GM12878 (cell line): ENCODE data around the gene LHFPL2. TPM values are rescaled to one million over a fixed set of nuclear protein-coding genes. Genes with fewer than 3 reads are reported as not detected.
A peak's percentile ranks its signal among the peaks of the same experiment; 100 is the strongest.

Experiments
- BCL11A ChIP-seq: IDR thresholded peaks from 2 replicates; pipeline ENCODE4 v1.6.1; 2011; ENCODE audit warnings: low read depth, low read length
- BRCA1 ChIP-seq: IDR thresholded peaks from 2 replicates; pipeline ENCODE4 v1.6.1; 2011; ENCODE audit warnings: low read depth, low read length, improper control_type of control experiment
- CHD2 ChIP-seq: IDR thresholded peaks from 2 replicates; pipeline ENCODE4 v1.6.1; 2011; ENCODE audit warnings: low read depth, low read length, improper control_type of control experiment, borderline replicate concordance
- CREB1 ChIP-seq: IDR thresholded peaks from 2 replicates; pipeline ENCODE4 v1.6.1; 2012; ENCODE audit warnings: low read depth, mild to moderate bottlenecking, inconsistent platforms
- EED ChIP-seq: sonication (generic); IDR thresholded peaks from 2 replicates; pipeline ENCODE4 v1.6.1; 2016; ENCODE audit warnings: antibody characterized with exemption, low read depth
- ETV6 ChIP-seq, 2 experiments: fragments of 450-650 bp in 1 of 2; IDR thresholded peaks in 1 of 2; conservative IDR thresholded peaks in 1 of 2; 2 replicates each; pipeline ENCODE4 v1.6.1; 2014; ENCODE audit warnings: antibody characterized with exemption in 1 of 2, borderline replicate concordance in 1 of 2, low read depth in 1 of 2, mild to moderate bottlenecking in 1 of 2, moderate library complexity in 1 of 2
- HDGF ChIP-seq: fragments of 450-650 bp; IDR thresholded peaks from 2 replicates; pipeline ENCODE4 v1.6.1; 2016; ENCODE audit warnings: antibody characterized with exemption
- MTA2 ChIP-seq: fragments of 450-650 bp; IDR thresholded peaks from 2 replicates; pipeline ENCODE4 v1.6.1; 2016; ENCODE audit warnings: low read depth, mild to moderate bottlenecking, moderate library complexity
- MXI1 ChIP-seq: fragments of 150-350 bp; IDR thresholded peaks from 2 replicates; pipeline ENCODE4 v1.6.1; 2011; ENCODE audit warnings: low read depth, mild to moderate bottlenecking, inconsistent platforms, low read length, improper control_type of control experiment
- PAX5 ChIP-seq: IDR thresholded peaks from 2 replicates; pipeline ENCODE4 v1.6.1; 2011; ENCODE audit warnings: low read depth, low read length, borderline replicate concordance
- RAD21 ChIP-seq: IDR thresholded peaks from 2 replicates; pipeline ENCODE4 v1.6.1; 2011; ENCODE audit warnings: mild to moderate bottlenecking, low read depth, low read length, moderate library complexity; ENCODE audit not compliant: insufficient read depth
- SMAD1 ChIP-seq: fragments of 450-650 bp; IDR thresholded peaks from 2 replicates; pipeline ENCODE4 v1.6.1; 2018; ENCODE audit warnings: mild to moderate bottlenecking, low read depth; ENCODE audit not compliant: partially characterized antibody
- SREBF2 ChIP-seq: IDR thresholded peaks from 2 replicates; pipeline ENCODE4 v1.6.1; 2012; ENCODE audit warnings: mild to moderate bottlenecking, low read length
- YY1 ChIP-seq: IDR thresholded peaks from 2 replicates; pipeline ENCODE4 v1.6.1; 2011; ENCODE audit warnings: low read depth, mild to moderate bottlenecking, low read length
- ZZZ3 ChIP-seq: IDR thresholded peaks from 2 replicates; pipeline ENCODE4 v1.6.1; 2011; ENCODE audit warnings: low read depth; ENCODE audit not compliant: control insufficient read depth, insufficient read length
- polyA plus RNA-seq, 11 experiments: library from polyadenylated mRNA; depleted of rRNA in 4 of 11; unstranded in 6 of 11; stranded (reverse) in 5 of 11; fragments of >200 nt; fragmentation: Nextera tagmentation in 4 of 11; fragmentation: Illumina TruSeq in 1 of 11; extraction: Ambion mirVana in 4 of 11; extraction: Trizol in 1 of 11; gene quantifications; 1 replicate in 1 of 11; 2 replicates in 10 of 11; pipeline versions ENCODE4 v1.2.1 to v1.2.3, GENCODE V29; 2011 to 2016; ENCODE audit warnings: inconsistent platforms in 2 of 11, missing spikeins in 2 of 11, low read depth in 1 of 11
- total RNA-seq, 4 experiments: library from RNA; depleted of rRNA in 3 of 4; stranded (reverse); fragments of >200 nt in 3 of 4; fragmentation: Illumina TruSeq in 1 of 4; extraction: Trizol in 1 of 4; gene quantifications; 2 replicates each; pipeline versions ENCODE4 v1.2.1 to v1.2.3, GENCODE V29; 2013 to 2021
- TF ChIP-seq, protein P1 (sequence below): fragments of 450-650 bp; IDR thresholded peaks from 2 replicates; pipeline ENCODE4 v1.6.1; 2017; ENCODE audit warnings: mild to moderate bottlenecking, moderate library complexity
- TF ChIP-seq, protein P2 (sequence below): fragments of 150-350 bp; IDR thresholded peaks from 2 replicates; pipeline ENCODE4 v1.6.1; 2016; ENCODE audit warnings: low read depth, low read length
- TF ChIP-seq, protein P3 (sequence below): fragments of 450-650 bp; IDR thresholded peaks from 2 replicates; pipeline ENCODE4 v1.6.1; 2017; ENCODE audit warnings: mild to moderate bottlenecking, low read depth, inconsistent platforms; ENCODE audit not compliant: poor library complexity, severe bottlenecking

Gene LHFPL2
- total and polyA plus RNA-seq, 10 of the 15 experiments (the other 5 are each of a cell fraction or from before 2014, with no cell fraction given): 4.1 to 21.8 (median 12.5) TPM

DNA sequence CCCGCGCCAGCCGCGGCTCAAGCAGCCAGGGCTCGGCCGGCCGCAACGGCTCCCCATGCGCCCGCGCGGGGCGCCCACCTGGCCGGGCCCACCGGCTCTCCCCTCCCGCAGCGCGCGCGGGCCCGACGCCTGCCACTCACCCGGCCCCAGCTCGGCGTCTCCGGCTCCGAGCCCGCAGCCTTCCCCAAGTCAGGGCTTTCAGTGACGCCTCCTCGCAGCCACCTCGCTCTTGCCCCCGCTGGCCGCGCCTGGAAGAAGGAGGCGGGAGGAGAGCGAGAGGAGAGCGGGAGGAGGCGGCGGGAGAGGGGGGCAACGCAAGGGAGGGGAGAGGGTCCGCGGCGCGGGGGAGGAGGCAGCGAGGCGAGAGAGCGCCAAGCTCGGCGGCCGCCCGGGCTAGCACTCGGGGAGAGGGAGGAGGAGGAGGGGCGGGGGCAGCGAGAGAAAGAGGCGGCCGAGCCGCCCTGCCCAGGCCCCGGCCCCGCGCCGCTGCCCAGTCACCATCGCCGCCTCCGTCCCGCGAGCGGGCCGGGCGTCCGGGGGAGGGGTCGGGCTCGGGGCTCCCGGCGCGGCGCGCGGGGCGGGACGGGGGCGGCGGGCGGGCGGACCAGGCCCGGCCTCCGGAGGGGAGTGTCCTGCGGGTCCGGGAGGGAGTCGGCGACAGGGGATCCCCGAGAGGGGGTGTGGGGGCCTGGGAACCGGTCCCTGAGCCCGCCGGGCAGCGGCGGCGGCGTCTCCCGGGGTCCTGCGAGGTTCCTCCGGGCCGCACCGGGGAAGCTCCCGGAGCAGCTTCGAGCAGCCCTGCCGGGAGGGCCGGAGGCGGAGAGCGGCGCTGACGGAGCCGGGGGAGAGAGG is at the start of gene LHFPL2 (continued):
- no peak for TF ChIP-seq ZZZ3
- TF ChIP-seq, protein P1, sequence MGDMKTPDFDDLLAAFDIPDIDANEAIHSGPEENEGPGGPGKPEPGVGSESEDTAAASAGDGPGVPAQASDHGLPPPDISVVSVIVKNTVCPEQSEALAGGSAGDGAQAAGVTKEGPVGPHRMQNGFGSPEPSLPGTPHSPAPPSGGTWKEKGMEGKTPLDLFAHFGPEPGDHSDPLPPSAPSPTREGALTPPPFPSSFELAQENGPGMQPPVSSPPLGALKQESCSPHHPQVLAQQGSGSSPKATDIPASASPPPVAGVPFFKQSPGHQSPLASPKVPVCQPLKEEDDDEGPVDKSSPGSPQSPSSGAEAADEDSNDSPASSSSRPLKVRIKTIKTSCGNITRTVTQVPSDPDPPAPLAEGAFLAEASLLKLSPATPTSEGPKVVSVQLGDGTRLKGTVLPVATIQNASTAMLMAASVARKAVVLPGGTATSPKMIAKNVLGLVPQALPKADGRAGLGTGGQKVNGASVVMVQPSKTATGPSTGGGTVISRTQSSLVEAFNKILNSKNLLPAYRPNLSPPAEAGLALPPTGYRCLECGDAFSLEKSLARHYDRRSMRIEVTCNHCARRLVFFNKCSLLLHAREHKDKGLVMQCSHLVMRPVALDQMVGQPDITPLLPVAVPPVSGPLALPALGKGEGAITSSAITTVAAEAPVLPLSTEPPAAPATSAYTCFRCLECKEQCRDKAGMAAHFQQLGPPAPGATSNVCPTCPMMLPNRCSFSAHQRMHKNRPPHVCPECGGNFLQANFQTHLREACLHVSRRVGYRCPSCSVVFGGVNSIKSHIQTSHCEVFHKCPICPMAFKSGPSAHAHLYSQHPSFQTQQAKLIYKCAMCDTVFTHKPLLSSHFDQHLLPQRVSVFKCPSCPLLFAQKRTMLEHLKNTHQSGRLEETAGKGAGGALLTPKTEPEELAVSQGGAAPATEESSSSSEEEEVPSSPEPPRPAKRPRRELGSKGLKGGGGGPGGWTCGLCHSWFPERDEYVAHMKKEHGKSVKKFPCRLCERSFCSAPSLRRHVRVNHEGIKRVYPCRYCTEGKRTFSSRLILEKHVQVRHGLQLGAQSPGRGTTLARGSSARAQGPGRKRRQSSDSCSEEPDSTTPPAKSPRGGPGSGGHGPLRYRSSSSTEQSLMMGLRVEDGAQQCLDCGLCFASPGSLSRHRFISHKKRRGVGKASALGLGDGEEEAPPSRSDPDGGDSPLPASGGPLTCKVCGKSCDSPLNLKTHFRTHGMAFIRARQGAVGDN: 0 out of 2 replicates have a peak, but pooled peaks have one; percentile 25
- no peak for TF ChIP-seq SMAD1
- no peak for TF ChIP-seq BRCA1
- no peak for TF ChIP-seq ETV6 (conservative IDR thresholded peaks at IDR 0.05 in 1 of 2, IDR thresholded peaks at IDR 0.05 in 1 of 2; ENCODE audit: borderline replicate concordance in 1 of 2, low read depth in 1 of 2)
- peak; percentile 34; the same call in 1 of the 2 replicates for TF ChIP-seq YY1
- no peak for TF ChIP-seq MTA2
- no peak for TF ChIP-seq MXI1
- no peak for TF ChIP-seq EED
- TF ChIP-seq SREBF2: no peak
- TF ChIP-seq, protein P2, sequence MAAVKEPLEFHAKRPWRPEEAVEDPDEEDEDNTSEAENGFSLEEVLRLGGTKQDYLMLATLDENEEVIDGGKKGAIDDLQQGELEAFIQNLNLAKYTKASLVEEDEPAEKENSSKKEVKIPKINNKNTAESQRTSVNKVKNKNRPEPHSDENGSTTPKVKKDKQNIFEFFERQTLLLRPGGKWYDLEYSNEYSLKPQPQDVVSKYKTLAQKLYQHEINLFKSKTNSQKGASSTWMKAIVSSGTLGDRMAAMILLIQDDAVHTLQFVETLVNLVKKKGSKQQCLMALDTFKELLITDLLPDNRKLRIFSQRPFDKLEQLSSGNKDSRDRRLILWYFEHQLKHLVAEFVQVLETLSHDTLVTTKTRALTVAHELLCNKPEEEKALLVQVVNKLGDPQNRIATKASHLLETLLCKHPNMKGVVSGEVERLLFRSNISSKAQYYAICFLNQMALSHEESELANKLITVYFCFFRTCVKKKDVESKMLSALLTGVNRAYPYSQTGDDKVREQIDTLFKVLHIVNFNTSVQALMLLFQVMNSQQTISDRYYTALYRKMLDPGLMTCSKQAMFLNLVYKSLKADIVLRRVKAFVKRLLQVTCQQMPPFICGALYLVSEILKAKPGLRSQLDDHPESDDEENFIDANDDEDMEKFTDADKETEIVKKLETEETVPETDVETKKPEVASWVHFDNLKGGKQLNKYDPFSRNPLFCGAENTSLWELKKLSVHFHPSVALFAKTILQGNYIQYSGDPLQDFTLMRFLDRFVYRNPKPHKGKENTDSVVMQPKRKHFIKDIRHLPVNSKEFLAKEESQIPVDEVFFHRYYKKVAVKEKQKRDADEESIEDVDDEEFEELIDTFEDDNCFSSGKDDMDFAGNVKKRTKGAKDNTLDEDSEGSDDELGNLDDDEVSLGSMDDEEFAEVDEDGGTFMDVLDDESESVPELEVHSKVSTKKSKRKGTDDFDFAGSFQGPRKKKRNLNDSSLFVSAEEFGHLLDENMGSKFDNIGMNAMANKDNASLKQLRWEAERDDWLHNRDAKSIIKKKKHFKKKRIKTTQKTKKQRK: no peak
- TF ChIP-seq, protein P3, sequence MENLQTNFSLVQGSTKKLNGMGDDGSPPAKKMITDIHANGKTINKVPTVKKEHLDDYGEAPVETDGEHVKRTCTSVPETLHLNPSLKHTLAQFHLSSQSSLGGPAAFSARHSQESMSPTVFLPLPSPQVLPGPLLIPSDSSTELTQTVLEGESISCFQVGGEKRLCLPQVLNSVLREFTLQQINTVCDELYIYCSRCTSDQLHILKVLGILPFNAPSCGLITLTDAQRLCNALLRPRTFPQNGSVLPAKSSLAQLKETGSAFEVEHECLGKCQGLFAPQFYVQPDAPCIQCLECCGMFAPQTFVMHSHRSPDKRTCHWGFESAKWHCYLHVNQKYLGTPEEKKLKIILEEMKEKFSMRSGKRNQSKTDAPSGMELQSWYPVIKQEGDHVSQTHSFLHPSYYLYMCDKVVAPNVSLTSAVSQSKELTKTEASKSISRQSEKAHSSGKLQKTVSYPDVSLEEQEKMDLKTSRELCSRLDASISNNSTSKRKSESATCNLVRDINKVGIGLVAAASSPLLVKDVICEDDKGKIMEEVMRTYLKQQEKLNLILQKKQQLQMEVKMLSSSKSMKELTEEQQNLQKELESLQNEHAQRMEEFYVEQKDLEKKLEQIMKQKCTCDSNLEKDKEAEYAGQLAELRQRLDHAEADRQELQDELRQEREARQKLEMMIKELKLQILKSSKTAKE: no peak
- no peak for TF ChIP-seq CREB1
- 0 out of 2 replicates have a peak, but pooled peaks have one; percentile 14 for TF ChIP-seq RAD21
- TF ChIP-seq BCL11A: no peak
- no peak for TF ChIP-seq PAX5
- 0 out of 2 replicates have a peak, but pooled peaks have one; percentile 47 for TF ChIP-seq HDGF
- no peak for TF ChIP-seq CHD2
